Measurements from ENCODE around the gene RGS9.
"Not testable (repeated sequence)": the region's sequence is repeated elsewhere in the genome, so short reads cannot be mapped to it uniquely, and the experiment has no call there.

Gene RGS9

GRCh38 chr17:65156835-65157565 is 19.8 kb downstream of the RGS9 start:
- DNase-seq (ENCODE audit: low read depth in 2 of 2), result no peak

- no peak for DNase-seq (ENCODE audit: low read depth in 2 of 2)
These were observed 20.9 kb downstream of the RGS9 start for GRCh38 chr17:65158041-65158440.

GRCh38 chr17:65158622-65159021 is 21.5 kb downstream of the RGS9 start:
- DNase-seq (ENCODE audit: low read depth in 2 of 2), result no peak

- DNase-seq (ENCODE audit: low read depth in 2 of 2), result no peak
These were observed 23.3 kb downstream of the RGS9 start for GRCh38 chr17:65160516-65160915.

- DNase-seq (ENCODE audit: low read depth in 2 of 2), result peak; percentile 18 to 39
These were observed 26.9 kb downstream of the RGS9 start for GRCh38 chr17:65163990-65164495.

- DNase-seq (ENCODE audit: low read depth in 2 of 2), result no peak
These were observed 29.6 kb downstream of the RGS9 start for GRCh38 chr17:65166787-65167186.

GRCh38 chr17:65167566-65167965 is 30.4 kb downstream of the RGS9 start:
- DNase-seq (ENCODE audit: low read depth in 2 of 2), result no peak

GRCh38 chr17:65169691-65170090 is 32.5 kb downstream of the RGS9 start:
- no peak for DNase-seq (ENCODE audit: low read depth in 2 of 2)

- DNase-seq (ENCODE audit: low read depth in 2 of 2), result no peak
These were observed 33.7 kb downstream of the RGS9 start for GRCh38 chr17:65170839-65171238.

- no peak for DNase-seq (ENCODE audit: low read depth in 2 of 2)
These were observed 34.6 kb downstream of the RGS9 start for GRCh38 chr17:65171752-65172151.

GRCh38 chr17:65172496-65173136 is 35.4 kb downstream of the RGS9 start:
- no peak for DNase-seq (ENCODE audit: low read depth in 2 of 2)

GRCh38 chr17:65173284-65173793 is 36.2 kb downstream of the RGS9 start:
- peak; percentile 42 to 53 for DNase-seq (ENCODE audit: low read depth in 2 of 2)

- DNase-seq (ENCODE audit: low read depth in 2 of 2), result no peak
These were observed 37.0 kb downstream of the RGS9 start for GRCh38 chr17:65173976-65174683.

GRCh38 chr17:65174974-65175373 is 37.8 kb downstream of the RGS9 start:
- no peak for DNase-seq (ENCODE audit: low read depth in 2 of 2)

GRCh38 chr17:65175952-65176351 is 38.8 kb downstream of the RGS9 start:
- no peak for DNase-seq (ENCODE audit: low read depth in 2 of 2)

- no peak for DNase-seq (ENCODE audit: low read depth in 2 of 2)
These were observed 39.7 kb downstream of the RGS9 start for GRCh38 chr17:65176646-65177409.

GRCh38 chr17:65177901-65178300 is 40.7 kb downstream of the RGS9 start:
- DNase-seq (ENCODE audit: low read depth in 2 of 2), result no peak

- DNase-seq (ENCODE audit: low read depth in 2 of 2), result not testable (repeated sequence)
These were observed 43.1 kb downstream of the RGS9 start for GRCh38 chr17:65180276-65180675.

GRCh38 chr17:65180752-65181236 is 43.6 kb downstream of the RGS9 start:
- DNase-seq (ENCODE audit: low read depth in 2 of 2), result not testable (repeated sequence)

- no peak for DNase-seq (ENCODE audit: low read depth in 2 of 2)
These were observed 44.3 kb downstream of the RGS9 start for GRCh38 chr17:65181237-65182061.

- DNase-seq (ENCODE audit: low read depth in 2 of 2), result no peak
These were observed 45.1 kb downstream of the RGS9 start for GRCh38 chr17:65182233-65182632.
